Pons (tissue), 1 donor: Measurements from ENCODE around the gene AGPAT3.
A peak's percentile ranks its signal among the peaks of the same experiment; 100 is the strongest.
"Not testable (repeated sequence)": the region's sequence is repeated elsewhere in the genome, so short reads cannot be mapped to it uniquely, and the experiment has no call there.

Experiments
- DNase-seq: peaks from one replicate; pipeline ENCODE4 v3.0.0-alpha.2; 2016; ENCODE audit warnings: low spot score

AGPAT3 gene

DNA sequence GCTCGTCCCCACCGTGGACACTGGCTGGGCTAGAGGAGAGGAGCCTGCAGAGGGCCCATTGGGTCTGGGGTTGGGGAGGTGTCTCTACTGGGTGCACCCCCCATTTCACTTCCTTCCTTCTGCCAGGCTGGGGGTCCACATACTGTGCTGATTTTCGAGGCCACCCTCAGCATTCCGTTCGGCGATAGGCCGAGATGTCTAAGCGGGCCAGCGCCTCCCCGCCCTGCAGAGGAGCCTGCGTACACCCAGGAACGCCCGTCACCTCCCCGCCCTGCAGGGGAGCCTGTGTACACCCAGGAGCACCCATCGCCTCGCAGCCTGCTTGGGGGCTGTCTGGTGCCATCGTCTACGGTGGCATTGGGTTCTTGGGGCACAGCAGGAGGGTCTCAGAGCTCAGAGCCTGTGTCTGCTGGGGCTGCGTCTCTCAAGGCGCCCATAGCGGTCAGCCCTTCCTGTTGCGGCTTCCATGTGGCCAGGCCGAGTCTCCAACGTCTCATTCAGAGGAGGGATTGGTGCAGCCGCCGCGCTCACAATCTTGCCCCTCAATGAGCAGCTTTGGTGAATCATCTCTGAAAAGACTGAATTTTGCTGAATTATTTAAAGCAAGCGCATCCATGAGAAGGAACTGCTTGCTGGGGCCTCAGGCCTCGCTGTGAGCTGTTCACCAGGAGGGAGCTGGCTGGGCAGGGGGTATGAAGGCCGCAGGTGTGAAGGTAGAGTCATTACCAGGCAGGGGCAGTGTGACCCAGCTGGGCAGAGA lies 30.7 kb upstream of the AGPAT3 start:
- DNase-seq, result no peak

DNA sequence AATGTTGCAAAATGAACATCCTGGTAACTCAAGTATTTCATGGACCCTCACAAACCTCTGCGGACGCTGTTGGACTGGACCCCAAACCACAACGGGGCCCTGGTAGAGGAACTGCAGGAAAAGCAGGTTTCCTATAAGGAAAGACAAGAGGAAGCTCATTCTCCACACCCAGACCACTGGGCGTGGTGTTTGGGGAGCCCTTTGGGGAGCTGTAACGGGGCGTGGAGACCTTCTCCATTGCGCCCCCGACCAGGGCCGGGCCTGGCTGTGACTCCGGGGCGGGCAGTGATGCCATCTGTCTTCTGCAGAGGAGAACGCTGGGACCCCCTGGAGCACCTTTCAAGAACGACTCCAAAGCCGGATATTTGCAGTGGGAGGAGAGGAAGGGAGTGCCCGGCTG lies 30.0 kb upstream of the AGPAT3 start:
- no peak for DNase-seq

DNA sequence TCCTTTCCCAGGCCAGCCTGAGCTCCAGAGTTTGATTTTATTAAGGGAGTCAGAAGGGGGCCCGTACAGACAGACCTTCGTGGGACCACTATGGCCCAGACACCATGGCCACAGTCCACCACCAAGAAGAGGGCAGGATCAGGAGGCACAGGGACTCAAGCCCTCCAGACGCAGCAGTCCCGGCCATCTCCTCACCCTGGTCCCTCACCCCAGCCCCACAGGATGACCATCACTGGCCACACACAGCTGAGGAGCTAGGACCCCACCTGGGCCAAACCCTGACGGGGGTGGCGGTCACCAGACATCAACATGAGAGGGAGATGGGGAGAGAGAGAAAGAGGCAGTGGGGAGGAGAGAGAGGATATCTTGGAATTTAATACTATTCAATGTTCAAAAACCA lies 29.2 kb upstream of the AGPAT3 start:
- DNase-seq, result no peak

DNA sequence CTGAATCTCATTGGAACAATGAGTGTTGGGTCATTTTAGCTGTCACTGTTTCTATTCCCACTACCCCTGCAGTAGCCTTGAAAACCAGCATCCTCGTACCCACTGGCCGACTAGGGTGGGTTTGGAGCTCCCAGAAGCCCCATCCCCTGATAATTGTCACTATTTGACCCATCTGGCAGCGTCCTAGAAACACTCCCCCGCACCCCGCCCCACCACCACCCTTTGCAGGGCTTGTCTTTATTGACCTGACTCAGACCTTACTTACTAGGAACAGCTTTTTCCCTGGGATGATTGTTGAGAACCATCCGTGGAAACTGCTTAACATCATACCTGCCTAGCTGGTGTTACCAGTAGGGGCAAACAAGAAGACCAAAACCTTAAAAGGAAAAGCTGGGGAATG lies 28.4 kb upstream of the AGPAT3 start:
- no peak for DNase-seq

DNA sequence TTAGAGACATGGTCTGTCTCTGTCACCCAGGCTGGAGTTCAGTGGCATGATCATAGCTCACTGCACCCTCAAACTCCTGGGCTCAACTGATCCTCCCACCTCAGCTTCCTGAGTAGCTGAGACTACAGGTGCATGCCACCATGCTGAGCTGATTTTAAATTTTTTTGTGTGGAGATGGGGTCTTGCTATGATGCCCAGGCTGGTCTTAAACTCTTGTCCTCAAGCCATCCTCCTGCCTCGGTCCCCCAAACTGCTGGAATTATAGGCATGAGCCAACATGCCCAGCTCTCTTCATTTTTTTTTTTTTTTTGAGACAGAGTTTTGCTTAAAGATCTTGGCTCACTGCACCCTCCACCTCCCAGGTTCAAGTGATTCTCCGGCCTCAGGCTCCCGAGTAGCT lies 24.8 kb upstream of the AGPAT3 start:
- DNase-seq, result no peak

DNA sequence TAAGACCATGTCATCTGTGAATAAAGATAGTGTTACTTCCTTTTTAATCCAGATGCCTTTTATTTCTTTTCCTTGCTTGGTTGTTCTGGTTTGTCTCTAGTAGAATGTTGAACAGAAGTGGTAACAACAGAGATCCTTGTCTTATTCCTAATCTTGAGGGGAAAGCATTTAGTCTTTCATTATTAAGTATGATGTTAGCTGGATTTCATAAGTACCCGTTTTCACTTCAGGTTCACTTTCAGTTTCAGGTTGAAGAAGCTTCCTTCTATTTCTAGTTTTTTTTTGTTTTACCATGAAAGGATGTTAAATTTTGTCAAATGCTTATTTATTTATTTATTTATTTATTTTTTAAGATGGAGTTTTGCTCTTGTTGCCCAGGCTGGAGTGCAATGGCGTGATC lies 22.3 kb upstream of the AGPAT3 start:
- DNase-seq, result peak; percentile 24

DNA sequence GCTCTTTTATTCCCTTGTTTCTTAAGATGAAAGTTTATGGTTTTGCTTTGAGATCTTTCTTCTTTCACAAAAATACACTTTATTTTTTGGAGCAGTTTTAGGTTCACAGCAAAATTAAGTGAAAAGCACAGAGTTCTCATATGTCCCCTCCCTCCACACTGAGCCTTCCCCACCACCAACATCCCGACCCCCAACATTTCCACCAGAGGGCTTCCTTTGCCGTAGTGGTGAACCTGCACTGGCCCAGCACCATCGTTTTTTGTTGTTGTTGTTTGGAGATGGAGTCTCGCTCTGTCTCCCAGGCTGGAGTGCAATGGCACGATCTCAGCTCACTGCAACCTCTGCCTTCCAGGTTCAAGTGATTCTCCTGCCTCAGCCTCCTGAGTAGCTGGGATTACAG lies 20.1 kb upstream of the AGPAT3 start:
- not testable (repeated sequence) for DNase-seq

DNA sequence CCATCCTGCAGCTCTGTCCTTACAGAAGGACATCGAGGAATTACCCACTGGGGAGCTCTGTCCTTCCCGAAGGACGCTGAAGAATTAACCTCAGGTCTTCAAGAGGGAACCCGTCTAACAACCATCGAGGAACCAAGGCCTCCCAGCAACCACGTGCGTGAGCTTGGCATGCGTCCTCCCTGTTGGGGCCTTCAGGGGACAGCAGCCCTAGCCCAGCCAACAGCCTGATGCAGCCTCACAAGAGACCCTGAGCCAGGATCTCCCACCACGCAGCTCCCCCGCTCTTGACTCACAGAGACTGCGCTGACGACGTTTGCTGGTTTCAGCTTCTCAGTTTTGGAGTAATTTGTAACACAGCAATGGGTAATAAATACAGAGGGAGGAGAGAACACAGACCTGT lies 19.6 kb upstream of the AGPAT3 start:
- DNase-seq, result no peak

DNA sequence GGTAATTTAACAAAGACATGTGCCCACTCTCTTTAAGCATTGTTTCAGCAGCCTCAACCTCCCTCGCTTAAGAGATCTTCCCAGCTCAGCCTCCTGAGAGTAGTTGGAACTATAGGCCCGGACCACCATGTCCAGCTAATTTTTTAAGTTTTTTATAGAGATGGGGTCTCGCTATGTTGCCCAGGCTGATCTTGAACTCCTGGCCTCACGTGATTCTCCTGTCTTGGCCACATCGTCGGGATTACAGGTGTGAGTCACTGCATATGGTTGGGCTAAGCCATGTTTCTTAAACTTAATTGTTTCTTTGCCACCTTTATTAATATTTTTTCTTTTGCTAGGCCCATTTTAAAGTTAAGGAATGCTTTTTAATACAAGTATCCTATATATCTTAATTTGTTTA lies 18.6 kb upstream of the AGPAT3 start:
- DNase-seq, result no peak

DNA sequence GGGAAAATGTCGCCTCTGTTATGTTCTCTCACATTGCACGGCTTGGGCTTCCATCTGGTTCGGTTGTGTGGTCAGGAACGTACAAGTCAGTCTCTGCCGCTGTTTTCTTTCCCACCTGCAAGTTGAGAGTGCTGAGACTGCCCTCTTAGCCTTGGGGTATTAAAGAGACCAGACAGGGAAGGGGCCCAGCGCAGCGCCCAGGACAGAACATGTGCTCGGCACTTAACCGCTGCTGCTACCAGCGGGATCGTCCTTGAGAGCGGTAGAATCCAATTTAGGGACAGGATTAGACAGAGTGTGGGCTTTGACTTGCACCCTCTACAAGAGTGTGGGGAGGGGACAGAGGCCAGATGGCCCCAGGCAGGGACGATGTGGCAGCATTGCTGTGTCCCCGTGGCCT lies 17.7 kb upstream of the AGPAT3 start:
- DNase-seq, result no peak

DNA sequence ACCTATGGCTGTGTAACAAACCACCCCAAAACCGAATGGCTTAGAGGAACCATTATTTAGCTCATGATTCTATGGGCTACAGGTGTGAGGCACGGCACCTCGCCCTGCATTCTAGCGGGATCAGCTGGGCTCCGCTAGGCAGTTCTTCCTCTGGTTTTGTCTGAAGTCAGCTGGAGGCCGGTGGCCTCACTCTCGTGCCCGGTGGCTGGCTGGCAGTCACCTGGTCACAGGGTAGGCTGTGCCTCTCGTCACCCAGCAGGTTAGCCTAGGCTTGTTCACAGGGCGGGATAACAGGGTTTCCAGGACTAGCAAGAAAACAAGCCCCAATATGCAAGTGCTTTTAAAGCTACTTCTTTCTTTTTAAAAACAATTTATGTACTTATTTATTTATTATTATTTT lies 16.3 kb upstream of the AGPAT3 start:
- DNase-seq, result no peak

DNA sequence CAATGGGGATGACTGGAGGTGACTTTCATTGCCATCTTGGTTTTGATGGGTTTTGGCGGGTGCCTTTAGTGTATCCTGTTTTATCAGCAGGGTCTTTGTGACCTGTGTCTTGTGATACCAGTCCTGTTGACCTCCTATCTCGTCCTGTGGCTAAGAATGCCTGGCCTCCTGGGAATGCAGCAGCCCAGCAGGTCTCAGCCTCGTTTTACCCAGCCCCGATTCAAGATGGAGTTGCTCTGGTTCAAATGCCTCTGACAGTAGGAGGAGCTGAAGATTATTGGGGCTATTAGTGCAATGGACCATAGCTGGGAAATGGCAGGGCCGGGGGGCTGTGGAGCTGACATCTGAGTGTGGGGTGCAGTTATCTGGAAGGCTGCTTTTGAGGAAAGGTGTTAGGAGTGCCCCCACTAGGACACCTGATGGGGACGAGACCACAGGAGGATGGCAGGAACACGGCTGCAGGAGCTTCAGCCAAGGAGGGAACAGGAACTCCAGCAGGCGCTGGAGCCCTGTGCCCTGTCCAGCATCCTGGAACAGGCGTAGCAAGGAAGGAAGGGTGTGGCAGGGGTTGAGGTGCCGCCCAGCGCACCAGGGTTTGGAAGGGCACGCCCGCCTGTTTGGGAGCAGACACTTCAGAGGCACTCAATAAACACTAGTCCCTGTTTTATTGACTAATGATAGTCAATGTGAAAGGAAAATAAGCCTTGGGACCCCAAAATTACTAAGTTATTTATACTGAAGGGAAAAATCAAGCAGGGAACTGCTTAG lies 15.3 kb upstream of the AGPAT3 start:
- DNase-seq, result no peak

DNA sequence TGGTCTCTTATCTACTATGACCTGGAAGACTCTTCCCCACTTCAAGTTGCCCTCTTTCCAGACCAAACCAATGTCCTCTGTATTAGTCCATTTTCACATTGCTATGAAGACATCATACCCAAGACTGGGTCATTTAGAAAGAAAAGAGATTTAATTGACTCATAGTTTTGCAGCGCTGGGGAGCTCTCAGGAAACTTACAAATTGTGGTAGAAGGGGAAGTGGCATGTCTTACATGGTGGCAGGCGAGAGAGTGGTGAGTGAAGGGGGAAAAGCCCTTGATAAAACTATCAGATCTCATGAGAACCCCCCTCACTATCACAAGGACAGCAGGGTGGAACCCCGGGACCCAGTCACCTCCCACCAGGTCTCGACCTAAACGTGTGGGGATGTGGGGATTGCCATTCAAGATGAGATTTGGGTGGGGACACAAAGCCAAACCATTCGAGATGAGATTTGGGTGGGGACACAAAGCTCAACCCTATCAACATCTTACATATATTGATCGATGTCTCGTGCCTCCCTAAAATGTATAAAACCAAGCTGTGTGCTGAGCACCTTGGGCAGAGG lies 14.2 kb upstream of the AGPAT3 start:
- DNase-seq, result no peak

DNA sequence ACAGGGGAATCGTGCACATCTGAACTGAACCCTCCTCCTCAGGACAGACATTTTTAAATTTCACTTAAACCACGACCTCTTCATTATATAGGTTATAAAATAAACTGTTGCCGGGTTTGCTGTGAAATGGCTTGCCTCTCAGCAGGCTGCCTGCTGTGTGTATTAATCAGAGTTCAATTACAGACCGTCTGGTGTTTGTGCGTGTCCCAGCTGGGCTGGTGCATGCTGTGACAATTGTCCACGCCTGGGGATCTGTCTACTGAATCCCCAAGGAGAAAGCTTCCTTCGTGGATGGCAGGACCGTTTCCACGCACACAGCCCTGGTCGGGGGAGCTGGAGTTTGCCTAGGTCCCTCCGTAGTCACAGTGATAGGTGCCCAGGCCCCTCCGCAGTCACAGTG lies 13.4 kb upstream of the AGPAT3 start:
- no peak for DNase-seq

DNA sequence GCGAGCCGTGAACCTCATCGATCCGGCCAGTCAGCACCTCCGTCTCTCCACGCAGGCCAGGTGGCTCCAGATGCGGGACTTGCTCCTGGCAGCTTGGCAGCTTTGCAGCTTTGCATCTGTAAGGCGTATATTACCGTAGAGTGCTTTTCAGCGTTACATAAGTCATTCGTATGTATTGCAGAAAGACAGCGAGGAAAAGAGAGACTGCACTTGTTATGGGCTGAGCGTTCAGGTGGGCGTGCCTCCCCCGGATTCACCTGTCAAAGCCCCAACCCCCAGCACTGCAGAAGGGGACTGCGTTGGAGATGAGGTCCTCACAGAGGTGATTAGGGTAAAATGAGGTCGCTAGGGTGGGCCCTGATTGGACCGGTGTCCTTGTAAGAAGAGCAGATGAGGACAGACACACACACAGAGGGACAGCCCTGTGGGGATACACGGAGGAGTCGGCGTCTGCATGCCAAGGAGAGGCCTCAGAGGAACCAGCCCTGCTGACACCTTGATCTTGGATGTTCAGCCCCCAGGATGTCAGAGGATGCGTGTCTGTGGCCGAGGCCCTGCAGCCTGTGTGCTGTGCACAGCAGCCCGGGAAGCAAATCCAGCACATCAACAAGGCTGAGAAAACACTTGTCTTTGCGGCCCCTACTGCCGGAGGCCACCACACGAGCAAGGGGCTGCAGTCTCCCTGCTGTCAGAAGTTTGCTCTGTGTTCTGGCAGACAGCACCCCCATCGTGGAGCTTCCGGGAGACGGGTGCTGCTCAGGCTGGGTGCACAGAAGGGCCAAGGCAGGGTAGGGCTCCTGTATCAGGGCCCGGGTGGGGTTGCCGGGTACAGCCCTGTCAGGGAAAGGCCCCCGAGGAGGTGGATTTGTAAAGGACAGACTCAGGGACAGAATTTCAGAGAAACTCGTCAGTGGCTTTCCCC lies 10.9 kb upstream of the AGPAT3 start:
- no peak for DNase-seq

DNA sequence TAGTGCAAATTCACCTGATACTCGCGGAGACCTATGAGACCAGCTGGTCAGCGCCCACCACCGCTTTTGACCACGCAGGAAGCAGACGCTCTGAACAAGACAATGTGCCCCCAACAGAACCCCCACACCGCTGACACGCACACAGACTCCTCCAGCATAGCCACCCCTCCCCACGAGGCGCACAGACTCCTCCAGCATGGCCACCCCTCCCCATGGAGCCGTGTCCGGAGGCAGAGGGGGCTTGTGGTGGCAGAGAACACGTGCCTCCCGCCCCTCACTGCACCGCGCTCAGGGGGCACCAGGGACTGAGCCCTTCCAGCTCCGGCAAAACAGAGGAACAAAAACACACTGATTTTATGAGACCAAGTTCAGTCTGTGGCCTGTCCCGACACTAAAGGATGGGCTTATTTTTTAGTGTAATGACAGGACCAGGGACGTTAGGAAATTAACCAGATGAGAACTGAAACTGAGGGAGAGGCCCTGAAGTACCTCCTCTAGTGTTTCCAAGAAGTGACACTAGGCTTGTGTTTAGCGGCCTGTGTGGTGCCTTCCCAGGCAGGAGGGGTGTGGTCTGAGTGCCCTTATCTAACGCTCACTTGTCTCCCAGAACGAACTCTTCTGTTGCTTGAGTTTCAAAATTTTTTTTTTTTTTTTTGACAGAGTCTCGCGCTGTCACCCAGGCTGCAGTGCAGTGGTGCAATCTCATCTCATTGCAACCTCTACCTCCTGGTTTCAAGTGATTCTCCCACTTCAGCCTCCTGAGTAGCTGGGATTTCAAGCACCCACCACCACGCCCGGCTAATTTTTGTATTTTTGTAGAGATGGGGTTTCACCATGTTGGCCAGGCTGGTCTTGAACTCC lies 10.0 kb upstream of the AGPAT3 start:
- DNase-seq, result no peak

DNA sequence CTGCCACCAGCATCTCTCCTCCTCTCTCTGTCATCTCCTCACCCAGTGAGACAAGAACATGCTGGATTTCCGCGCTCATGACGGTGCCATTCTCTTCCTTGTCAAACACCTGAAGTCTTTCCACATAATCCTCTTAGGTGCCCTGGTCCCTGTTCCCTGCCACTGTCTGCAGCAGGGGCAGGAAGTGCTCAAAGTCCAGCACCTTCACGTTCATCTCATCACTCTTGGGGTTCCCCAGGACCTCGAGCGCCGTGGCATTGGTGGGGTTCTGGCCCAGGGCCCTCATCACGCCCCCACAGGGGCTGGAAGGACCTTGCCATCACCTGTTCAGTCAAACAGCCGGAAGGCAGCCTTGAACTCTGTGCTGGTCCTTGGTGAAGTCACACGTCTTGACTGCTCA lies 9.1 kb upstream of the AGPAT3 start:
- DNase-seq, result no peak

DNA sequence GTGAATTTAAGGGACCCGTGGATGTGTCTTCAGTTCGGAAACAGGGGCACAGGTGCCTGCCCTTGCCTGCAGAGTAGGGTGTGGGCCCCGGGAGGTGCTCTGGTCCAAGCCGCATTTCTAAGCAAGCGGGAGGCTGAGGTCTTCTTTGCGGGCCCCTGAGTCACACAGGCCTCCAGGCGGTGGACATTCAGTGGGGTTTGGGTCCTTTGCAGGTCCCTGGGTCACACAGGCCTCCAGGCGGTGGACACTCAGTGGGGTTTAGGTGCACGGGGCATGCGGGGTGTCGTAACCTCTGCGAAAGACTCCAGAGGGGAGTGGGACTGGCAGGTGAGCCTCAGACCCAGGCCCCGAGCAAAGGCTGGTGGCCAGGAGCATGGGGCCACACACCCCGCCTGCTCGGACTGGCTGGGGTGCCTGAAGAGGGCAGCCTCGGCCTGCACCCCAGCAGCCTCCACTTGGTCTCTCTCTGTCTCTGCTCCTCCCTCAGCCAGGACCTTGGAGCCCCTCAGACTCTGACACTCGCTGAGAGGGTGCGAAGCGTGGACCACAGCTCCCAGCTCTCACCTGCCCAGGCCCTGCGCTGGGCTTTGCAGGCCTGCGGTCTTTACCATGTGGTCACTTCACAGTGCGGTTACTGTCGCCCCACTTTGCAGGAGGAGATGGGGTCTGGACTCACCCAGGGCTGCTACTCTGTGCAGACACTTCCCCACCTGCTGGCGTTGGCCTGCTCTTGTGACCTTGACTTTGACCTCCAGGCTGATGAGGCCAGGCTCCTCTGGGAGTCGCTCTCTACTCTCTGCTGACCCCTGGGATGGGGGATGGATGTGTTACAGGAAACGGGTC lies 6.0 kb upstream of the AGPAT3 start:
- no peak for DNase-seq

DNA sequence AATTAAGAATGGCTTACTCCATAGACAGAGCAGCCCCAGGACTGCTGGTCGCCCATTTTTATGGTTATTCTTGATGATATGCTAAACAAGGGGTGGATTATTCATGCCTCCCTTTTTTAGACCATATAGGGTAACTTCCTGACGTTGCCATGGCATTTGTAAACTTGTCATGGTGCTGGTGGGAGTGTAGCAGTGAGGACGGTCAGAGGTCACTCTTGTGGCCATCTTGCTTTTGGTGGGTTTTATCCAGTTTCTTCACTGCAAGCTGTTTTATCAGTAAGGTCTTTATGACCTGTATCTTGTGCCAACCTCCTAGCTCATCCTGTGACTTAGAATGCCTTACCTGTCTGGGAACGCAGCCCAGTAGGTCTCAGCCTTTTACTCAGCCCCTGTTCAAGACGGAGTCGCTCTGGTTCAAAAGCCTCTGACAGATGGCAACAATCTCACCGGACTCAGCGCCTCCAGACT lies 5.2 kb upstream of the AGPAT3 start:
- no peak for DNase-seq

DNA sequence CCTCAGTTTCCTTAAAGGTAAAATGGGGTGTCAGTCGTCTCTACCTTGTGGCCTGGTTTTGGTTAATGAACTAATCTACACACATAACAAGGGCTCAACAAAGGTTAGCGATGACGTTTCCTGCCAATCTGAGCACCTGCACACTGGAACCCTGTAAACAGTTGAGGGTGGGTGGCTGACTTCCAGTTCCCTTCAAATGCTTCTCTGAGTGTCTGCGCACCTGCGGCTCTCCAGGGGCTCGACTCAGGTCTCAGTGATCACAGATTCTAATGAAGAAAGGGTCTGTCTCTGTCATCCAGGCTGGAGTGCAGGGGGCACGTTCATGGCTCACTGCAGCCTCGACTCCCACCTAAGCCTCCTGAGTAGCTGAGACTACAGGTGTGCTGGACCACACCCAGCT lies 3.3 kb upstream of the AGPAT3 start:
- no peak for DNase-seq
